ENCODE measurements around the gene LPAR2. TPM values are rescaled to one million over a fixed set of nuclear protein-coding genes. Genes with fewer than 3 reads are reported as not detected.

LPAR2 gene
- total and polyA plus RNA-seq, 5 donors, result 0.57 to 3.0 (median 1.1) TPM

Other genes starting within 250 kb of the LPAR2 start
- gene GATAD2A, start 222.5 kb downstream of the LPAR2 start, total RNA-seq, result 10 to 100 TPM; 31.4 to 53.9 (median 36.0) TPM
- 12.2 TPM for gene GATAD2A, start 222.5 kb downstream of the LPAR2 start, polyA plus RNA-seq
- gene TSSK6, start 112.7 kb downstream of the LPAR2 start, total RNA-seq, result under 1 TPM; 0.28 to 0.97 (median 0.82) TPM
- 0.77 TPM for gene TSSK6, start 112.7 kb downstream of the LPAR2 start, polyA plus RNA-seq
- gene NDUFA13, start 112.0 kb downstream of the LPAR2 start, total RNA-seq, result 1,000 to 10,000 TPM in 1 of 4 donors, 100 to 1,000 TPM in 3; 785 to 1,013 (median 850) TPM
- gene NDUFA13, start 112.0 kb downstream of the LPAR2 start, polyA plus RNA-seq, result 1,226 TPM
- gene YJEFN3, start 99.3 kb downstream of the LPAR2 start, total RNA-seq, result 1 to 10 TPM; 1.3 to 4.3 (median 1.6) TPM
- 2.9 TPM for gene YJEFN3, start 99.3 kb downstream of the LPAR2 start, polyA plus RNA-seq
- under 1 TPM; 0.08 to 0.39 (median 0.22) TPM for gene CILP2, start 90.0 kb downstream of the LPAR2 start, total RNA-seq
- gene CILP2, start 90.0 kb downstream of the LPAR2 start, polyA plus RNA-seq, result 0.05 TPM
- gene PBX4, start 9.5 kb downstream of the LPAR2 start, total RNA-seq, result under 1 TPM in 1 of 4 donors, not detected in 3; 0.56 TPM
- 0.36 TPM for gene PBX4, start 9.5 kb downstream of the LPAR2 start, polyA plus RNA-seq
- gene GMIP, start 15.4 kb upstream of the LPAR2 start, total RNA-seq, result 1 to 10 TPM; 3.1 to 6.3 (median 5.3) TPM
- 2.3 TPM for gene GMIP, start 15.4 kb upstream of the LPAR2 start, polyA plus RNA-seq
- 10 to 100 TPM; 21.7 to 28.0 (median 23.6) TPM for gene ATP13A1, start 35.5 kb upstream of the LPAR2 start, total RNA-seq
- gene ATP13A1, start 35.5 kb upstream of the LPAR2 start, polyA plus RNA-seq, result 16.7 TPM
- 1 to 10 TPM; 3.1 to 5.9 (median 5.0) TPM for gene ZNF101, start 40.6 kb upstream of the LPAR2 start, total RNA-seq
- gene ZNF101, start 40.6 kb upstream of the LPAR2 start, polyA plus RNA-seq, result 3.1 TPM
- 1 to 10 TPM; 4.4 to 5.8 (median 5.3) TPM for gene ZNF14, start 104.9 kb upstream of the LPAR2 start, total RNA-seq
- 3.5 TPM for gene ZNF14, start 104.9 kb upstream of the LPAR2 start, polyA plus RNA-seq
- 10 to 100 TPM; 13.6 to 17.4 (median 15.1) TPM for gene ZNF506, start 193.5 kb upstream of the LPAR2 start, total RNA-seq
- 6.6 TPM for gene ZNF506, start 193.5 kb upstream of the LPAR2 start, polyA plus RNA-seq
- gene ZNF253, start 237.7 kb upstream of the LPAR2 start, total RNA-seq, result 1 to 10 TPM; 7.5 to 8.9 (median 8.6) TPM
- 5.4 TPM for gene ZNF253, start 237.7 kb upstream of the LPAR2 start, polyA plus RNA-seq

All from right cardiac atrium (tissue), 5 donors.